Activated gamma-delta T cell treated with Interleukin-2 at 50 U/mL for 16 hours (primary cell): ENCODE measurements around the gene CCDC136.

Source experiments
- DNase-seq: peaks from one replicate; pipeline ENCODE4 v3.0.0-alpha.2; 2020

CCDC136 gene

DNA sequence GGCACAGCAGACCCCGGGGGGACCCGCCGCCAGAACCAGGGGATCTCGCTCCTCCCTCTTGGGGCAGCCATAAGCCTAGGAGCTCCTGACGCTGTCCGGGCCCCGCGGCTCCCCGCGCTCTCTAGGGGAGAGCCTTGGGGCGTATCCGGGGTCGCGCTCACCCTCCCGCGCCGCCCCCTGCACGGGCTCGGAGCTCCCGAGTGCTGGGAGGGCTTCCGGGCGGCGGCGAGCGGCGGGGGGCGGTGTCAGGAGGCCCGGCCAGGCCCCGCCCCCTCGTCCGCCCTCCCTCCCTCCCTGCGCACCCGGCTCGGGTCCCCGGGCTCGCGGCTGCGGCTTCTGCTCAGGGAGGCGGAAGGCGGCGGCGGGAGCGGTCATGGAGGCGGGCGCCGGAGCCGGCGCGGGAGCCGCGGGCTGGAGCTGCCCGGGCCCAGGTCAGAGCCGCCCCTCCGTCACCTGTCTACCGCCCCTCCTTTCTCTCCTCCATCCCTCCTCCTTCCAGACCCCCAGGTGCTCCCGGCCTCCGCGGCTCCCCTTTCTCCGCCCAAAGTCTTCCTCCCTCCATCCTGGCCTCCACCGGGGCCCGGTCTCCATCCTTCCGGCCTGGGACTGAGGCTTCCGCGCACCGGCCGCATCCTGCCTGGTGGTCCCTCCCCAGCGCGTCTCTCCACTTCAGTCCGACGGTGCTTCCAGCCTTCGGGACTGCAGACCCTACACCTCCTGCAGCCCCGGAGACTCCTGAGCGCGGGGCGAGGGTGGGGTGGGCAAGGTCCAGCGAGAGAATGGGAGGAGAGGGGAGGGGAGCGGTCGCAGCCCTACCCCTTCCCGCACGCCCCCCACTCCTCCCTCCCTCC is at the start of gene CCDC136:
Gene CCDC136 (plus strand): TSS at position 848 of the 851 bp plus-strand sequence. CDS start 444 bp downstream, outside the sequence.
- DNase-seq, result peak; percentile 75

DNA sequence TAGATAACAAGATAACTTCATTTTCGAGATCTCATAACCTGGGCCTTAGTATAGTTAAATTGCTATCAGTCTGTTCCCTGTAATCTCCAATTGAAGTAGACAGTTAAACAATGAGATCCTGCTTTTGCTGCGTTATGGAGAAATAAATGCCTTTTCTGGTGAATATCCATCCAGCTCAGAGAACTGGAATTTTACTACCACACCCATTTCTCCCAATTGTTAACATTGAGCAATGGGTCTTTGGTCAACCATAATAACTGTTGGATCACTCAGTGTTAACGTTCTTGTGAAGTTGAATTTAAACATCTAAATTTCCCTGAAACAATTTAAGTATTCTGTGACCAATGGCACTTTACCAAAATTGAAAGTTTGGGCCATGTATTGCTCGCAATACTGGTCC is 49.6 kb upstream of the CCDC136 start:
- DNase-seq, result no peak

DNA sequence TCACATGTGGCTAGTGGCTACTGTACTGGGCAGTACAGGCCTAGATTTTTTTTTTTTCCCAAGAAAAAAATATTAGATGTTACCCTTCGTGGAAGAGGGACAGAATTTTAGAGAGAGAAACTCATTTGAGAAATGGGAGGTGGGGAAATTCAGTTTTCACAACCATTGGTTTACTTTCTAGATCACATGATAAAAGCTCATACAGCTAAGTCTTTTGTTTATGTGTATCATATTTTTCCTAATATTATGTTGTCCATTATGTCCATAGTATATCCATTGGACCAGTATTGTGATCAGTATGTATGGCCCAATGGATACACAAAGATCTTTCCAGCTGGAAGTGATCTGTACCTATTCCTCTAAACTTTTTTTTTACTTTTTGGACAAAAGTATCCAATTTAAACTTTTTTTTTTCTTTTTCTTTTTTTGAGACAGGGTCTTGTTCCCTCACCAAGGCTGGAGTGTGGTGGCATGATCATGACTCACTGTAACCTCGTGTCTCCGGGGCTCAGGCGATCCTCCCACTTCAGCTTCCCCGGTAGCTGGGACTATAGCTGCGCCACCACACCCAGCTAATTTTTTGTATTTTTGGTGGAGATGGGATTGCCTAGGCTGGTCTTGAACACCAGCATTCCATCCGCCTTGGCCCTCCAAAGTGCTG is 48.5 kb upstream of the CCDC136 start:
- no peak for DNase-seq

DNA sequence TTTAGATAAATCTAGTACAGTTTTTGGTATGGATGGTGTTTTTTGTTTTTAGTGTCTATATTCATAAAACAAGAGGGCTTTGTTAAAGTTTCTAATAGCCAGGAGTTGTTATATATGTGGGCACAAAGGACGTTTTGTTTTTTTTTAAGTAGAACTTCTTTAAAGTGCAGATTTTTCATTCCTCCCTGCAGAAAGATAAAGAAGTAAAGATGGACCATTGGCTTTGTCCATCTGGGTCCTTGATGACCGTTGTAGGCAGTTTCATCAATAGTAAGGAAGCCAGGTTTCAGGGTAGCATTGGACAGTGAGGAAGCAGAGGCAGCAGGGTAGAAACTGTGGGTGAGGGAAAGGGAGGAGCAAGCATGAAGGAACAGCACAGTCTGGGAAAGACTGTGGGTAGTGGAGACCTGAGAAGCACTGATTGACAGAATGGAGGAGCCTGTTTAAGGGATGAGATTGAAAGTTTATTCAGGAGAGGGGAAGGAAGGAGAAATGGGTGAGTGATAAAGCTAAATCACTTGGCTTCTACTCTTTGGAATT is 47.3 kb upstream of the CCDC136 start:
- no peak for DNase-seq

DNA sequence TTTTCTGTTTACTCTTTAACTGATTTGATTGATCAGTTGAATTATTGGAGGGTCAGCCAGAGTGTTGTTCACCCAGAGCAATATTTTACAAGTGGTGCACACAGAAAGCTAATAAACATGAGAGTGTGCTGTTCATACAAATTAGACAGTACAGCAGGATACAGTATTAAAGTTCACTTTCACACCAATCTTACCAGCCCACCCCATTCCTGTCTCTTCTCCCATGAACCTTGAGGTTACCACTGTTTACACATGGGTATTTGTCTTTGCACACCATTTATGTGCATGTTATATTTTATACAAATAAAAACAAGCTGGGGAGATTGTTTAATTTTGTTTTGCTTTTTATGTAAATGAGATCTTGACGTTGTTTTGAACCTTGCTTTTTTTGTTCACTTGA is 46.1 kb upstream of the CCDC136 start:
- DNase-seq, result no peak

DNA sequence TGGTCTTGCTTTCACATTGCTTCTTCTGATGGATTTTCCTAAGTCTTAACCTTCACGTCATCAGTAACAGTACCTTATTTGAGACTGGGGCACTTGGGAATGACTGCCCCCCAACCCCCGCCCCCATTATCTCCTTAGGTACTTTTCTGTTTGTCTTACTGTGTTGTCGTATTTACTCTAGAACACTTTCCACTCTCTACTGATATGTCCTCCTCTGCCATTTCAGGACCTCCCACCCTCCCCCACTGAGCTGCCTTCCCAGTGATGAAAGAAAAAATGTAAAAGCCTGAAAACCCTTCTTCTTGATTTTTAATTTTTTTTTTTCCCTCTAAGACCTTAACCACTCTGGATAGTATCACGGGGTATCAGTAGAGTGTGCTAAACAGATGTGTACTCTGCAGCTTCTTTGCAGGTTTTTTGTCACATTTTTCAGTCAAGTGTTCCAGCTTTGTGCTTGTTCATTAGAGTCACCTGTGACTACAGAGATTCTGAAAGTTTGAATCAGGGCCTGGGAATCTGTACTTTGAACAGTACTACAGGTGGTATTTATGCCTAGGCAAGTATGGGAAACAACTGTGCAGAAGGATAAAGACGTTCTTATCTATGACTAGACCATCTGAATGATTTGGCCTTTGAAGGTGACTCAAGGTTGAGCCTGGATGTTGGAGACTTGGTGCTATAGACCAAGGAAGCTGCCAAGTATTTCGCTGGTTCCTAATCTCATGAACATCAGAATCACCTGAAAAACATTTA is 44.3 kb upstream of the CCDC136 start:
- DNase-seq, result no peak

DNA sequence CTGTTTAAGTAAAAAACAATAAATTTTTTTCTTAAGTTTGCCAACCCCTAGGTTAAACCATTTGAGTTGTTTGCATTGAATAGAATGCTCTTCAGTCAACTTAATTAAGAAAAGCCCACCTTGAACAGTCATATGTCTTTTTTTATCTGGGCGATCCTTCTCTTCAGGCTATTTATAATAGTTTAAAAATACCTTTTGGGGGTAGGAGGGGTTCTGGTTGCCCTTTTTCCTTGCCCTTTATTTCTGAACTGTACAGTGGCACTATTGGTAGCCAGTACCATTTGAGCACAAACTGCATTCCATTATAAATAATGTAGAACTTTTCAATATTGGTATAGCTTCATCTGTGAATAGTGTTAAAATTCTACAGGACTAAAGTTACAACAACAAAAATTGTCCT is 39.5 kb upstream of the CCDC136 start:
- DNase-seq, result no peak

DNA sequence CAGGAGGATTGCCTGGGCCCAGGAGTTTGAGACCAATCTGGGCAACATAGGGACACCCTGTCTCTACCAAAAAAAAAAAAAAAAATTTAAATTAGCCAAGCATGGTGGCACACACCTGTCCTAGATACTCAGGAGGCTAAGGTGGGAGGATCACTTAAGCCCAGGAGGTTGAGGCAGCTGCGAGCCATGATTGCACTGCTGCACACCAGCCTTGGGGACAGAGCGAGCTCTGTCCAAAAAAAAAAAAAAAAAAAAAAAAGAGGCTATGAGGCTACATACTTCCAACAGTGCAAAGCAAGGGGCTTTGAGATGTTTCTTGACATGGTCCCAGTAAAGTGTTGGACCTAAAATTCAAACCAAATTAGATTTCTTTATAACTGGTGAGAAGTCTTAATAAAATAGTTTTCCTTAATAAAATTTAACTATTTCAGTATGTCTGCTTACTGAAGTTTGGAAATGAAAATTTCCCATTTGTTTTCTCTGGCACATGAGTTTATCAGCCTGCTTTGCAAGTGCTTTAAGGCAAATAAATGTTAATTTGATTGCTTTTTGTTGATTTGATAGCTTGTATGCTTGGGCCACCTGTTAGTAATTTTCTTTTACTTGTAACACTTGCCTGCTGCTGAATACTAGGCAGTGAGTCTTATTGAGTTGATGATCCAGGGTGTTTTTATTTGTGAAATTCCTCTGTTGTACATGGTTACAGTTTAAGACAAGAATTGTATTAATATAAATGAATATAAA is 36.5 kb upstream of the CCDC136 start:
- DNase-seq, result no peak

DNA sequence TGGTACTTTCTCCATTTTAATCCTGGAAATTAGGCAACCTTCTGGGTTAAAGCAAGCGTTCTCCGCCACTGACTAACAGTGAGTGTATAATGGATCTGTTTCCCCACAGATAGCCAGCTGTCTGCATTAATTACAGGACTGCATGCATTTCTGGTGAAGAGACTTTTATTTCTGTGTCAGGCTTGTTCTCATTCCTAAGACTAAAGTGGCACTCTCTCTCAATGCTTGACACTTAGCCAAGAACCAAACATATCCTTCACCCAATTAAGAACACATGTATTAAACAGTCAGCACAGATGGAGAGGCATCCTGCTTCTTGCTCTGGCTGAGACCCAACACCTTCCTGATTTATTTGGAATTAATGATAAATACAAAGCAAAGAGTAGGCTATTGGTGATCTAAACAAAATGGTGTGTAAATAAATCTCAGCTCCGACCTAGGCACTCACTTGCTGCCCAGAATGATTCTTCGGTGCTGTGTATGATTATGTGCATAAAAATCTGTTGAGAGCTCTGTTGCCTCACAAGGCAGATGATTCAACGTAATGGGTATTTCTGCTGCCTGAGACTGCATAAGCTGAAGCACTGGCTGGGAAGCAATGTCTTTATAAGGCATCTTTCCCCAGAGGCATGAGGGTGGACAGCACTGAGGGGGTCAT is 35.8 kb upstream of the CCDC136 start:
- DNase-seq, result no peak

DNA sequence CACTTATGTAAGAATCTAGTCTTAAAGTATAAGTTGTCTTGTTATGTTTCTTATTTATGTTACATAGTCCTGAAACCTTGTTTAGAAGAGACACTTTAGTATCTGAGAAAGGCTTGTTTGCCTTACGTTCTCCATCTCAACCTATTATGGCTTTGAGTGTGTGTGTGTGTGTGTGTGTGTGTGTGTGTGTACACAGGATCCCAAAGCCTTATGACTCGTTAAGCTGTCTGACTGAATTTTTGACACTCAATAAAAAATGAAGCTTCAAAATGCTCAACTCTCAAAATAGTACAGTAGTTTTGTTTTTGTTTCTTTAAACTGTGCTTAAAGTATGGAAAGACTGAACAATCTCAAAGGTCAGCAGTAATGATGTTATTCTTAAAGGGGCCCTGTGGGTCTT is 34.6 kb upstream of the CCDC136 start:
- DNase-seq, result no peak

DNA sequence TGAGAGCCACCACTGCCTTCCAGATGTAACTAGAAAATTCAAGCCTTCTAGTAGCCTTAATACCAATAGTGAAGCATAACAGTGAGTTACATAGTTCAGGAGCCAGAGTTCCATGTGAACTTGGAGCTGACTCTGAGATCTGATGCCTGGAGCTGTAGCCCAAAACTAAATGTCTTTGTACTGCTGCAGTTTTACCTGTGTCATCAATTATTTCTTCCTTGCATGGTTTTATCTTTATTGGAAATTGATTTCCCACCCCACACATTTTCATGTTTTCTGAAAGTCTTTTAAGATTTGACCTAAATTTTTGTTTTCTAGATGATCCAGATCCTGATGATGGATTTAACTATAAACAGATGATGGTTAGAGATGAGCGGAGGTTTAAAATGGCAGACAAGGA is 33.2 kb upstream of the CCDC136 start:
- no peak for DNase-seq

DNA sequence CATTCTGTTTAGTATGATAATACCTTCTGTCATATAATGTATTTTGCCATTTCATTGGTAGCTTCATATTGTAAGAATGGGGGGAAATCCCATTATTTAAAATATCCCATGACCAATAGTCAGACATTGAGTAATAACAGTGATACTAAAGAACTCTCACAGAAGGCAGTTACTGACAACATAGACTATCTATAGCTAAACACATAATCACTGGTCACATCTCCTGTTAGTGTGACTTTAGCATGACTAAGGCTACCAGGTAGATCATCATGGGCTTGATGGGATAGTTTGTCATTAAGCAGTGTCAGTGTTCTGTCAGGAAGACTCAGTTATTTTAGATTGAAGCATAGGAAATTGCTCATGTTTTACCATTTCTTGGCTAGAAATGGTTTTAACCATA is 32.5 kb upstream of the CCDC136 start:
- no peak for DNase-seq

DNA sequence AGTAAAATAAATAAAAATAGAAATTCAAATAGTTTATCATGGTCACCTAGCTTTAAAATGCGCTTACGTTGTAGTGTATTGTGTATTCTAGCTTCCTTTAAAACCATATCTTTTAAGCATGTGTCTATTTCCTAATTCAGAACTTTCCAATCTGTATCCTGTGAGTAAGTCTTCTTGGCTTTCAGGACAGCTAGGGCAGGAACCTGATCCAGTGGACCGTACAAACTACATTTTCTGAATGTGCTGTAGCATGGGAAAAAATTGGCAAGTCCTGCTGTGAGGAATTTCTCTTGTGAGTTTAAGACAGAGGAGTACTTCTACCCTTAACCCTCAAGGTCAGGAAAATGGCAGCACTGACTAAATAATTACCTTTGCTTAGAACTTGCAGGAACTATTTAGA is 28.2 kb upstream of the CCDC136 start:
- DNase-seq, result no peak

DNA sequence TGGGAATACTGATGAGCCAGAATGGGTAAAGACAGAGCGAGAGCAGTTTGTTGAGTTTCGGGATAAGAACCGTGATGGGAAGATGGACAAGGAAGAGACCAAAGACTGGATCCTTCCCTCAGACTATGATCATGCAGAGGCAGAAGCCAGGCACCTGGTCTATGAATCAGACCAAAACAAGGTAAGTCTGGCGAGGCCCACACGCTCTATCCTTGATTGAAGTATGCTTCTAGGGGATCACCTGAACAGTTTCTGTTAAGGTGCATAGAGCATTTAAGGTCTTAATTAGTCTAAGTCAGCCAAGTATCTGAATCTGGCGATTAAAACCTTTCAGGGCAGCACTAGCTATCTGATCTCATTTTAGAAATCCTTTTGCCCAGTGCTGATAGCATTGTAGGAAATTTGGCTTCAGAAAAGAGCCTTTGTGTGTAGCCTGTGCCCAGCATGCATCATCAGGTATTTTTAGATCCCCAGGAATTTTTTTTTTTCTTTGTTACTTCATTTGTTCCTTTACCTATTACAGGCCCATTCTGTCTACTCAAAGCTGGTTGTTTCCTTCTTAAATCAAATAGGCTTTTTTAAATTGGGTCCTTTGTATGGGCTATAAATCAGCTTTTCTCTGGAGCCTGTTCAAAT is 24.2 kb upstream of the CCDC136 start:
- DNase-seq, result no peak

DNA sequence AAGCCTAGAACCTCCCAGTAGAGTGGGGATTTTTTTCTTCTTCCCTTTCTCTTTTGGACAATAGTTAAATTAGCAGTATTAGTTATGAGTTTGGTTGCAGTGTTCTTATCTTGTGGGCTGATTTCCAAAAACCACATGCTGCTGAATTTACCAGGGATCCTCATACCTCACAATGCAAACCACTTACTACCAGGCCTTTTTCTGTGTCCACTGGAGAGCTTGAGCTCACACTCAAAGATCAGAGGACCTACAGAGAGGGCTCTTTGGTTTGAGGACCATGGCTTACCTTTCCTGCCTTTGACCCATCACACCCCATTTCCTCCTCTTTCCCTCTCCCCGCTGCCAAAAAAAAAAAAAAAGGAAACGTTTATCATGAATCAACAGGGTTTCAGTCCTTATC is 21.5 kb upstream of the CCDC136 start:
- DNase-seq, result no peak

DNA sequence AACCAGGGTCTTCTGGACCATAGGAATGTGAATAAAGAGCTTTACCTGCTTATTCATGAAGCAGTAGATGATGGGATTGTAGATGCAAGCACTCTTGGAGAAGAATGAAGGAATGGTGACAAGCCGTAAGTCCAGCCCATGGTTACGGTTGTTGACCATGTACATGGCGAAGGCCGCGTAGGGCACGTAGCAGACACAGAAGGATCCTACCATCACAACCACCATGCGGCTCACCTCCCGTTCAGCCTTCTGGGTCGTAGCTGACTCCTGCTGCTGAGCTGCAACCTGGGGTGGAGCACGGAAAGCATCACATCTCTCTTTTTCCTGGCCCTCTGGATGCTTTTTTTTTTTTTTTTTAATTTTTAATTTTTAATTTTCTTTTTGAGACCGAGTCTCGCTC is 18.2 kb upstream of the CCDC136 start:
- no peak for DNase-seq

DNA sequence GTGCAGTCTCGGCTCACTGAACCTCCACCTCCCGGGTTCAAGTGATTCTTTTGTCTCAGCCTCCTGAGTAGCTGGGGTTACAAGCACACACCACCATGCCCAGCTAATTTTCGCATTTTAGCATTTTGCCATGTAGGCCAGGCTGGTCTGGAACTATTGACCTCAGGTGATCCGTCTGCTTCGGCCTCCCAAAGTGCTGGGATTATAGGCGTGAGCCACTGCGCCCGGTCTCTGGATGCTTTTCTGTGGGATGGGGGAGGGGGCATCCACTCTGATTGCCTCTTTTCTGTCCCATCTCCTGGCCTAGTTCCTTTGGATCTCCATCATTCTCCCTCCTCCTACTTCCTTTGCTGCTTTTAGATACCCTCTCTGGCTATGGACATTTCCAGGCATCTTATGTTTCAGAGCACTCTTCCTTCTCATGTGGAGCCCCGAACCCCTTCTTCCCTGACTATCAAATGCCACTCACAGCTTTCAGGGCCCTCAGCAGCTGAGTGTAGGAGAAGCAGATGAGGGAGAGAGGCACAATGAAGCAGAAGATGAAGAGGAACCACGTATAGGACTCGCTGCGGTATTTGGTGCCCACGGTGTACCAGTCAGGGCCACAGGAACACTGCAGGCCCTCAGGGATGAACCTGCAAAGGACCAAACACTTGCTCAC is 17.6 kb upstream of the CCDC136 start:
- no peak for DNase-seq

DNA sequence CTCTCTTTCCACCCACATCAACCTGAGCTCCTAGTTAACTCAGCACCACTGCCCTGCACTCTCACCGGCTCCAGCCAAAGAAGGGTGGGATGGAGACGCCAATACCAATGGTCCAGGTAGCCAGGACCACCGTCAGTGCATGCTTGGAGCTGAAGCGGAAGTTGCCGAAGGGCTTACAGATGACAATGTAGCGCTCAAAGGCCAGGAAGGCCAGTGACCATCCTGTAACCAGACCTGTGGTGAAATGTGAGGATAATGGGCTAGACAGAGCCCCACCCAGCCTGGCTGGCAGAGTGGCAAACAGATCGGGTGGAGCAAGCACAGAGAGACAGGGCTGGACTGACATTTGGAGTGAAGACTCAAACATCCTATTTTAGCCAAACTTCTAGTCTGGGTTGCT is 16.8 kb upstream of the CCDC136 start:
- DNase-seq, result no peak

DNA sequence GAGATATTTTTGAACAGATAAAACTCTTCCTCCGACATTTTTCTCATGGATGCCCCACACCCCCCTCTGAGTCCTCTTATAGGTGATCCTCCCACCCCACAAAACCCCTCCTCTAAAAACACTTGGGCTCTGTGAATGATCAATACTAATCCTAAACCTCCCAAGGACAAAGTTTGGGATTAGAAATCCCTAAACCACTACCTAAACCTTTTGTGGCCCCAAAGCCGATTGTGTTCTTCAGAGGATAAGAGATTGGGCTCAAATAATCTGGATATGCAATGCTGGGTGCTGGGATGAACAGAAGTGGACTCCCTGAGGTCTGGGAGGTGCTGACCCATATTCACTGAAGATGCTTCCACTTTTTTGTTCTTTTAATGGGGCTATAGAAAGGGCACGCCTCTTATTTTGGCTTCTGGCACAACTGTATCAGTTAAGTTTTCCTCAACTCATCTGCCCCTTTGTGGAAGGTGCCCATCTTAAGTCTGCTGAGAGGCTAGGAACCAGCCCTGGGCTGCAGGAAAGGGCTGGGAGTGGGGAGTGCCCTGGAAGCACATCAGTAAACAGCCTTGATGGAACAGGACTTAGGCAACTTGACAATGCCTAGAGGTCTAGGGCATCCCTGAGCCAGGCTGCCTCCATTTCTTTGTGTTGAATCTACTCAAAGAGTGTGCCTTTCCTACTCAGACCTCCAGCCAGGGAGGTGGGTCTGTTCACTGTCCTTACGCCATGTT is 15.9 kb upstream of the CCDC136 start, which contains the start of gene OPN1SW:
Gene OPN1SW (minus strand): TSS at position 51 of the 731 bp plus-strand sequence. CDS start 13 bp downstream, at position 38.
- no peak for DNase-seq
